ENCODE measurements around the gene LCN2. TPM values are rescaled to one million over a fixed set of nuclear protein-coding genes. Genes with fewer than 3 reads are reported as not detected.
"Not testable (repeated sequence)": the region's sequence is repeated elsewhere in the genome, so short reads cannot be mapped to it uniquely, and the experiment has no call there.

LCN2 gene
- polyA plus RNA-seq, 1 experiment: not detected

- CTCF ChIA-PET: interaction anchor here (0.6 to 1.7 kb wide), 4 partner anchors 10 to 20 kb away, joined by 3 to 8 read pairs (median 4); partner anchors contain the start of gene CIZ1
- peaks cover 36% of the 10 kb centered on the region for H3K36me3 ChIP-seq (ENCODE audit: control insufficient read depth, insufficient read depth, low read length)
- DNase-seq (ENCODE audit: low read depth): no peak
- H3K27me3 ChIP-seq (ENCODE audit: control insufficient read depth, insufficient read depth, low read length): no peaks in the 10 kb centered on the region
- TF ChIP-seq CTCF (IDR thresholded peaks at IDR 0.05; ENCODE audit: insufficient read depth, low read depth, low read length): no peak
- POLR2A ChIA-PET: no interaction called here
- H3K4me3 ChIP-seq (ENCODE audit: low read depth, low read length): no peak overlapping the region
Measured at GRCh38 chr9:128175726-128176125, 26.5 kb downstream of the LCN2 start.

GRCh38 chr9:128178806-128179431, 29.7 kb downstream of the LCN2 start:
- no peak overlapping the region for H3K4me3 ChIP-seq (ENCODE audit: low read depth, low read length)
- peaks cover 42% of the 10 kb centered on the region for H3K36me3 ChIP-seq (ENCODE audit: control insufficient read depth, insufficient read depth, low read length)
- TF ChIP-seq CTCF (IDR thresholded peaks at IDR 0.05; ENCODE audit: insufficient read depth, low read depth, low read length): no peak
- no peak for DNase-seq (ENCODE audit: low read depth)
- ChIA-PET POLR2A (no interaction called here), CTCF (interaction anchor here (1.2 to 4.0 kb wide), 3 partner anchors 11 to 162 kb away, joined by 3 to 20 read pairs (median 3); partner anchors contain the start of gene CIZ1)
- no peaks in the 10 kb centered on the region for H3K27me3 ChIP-seq (ENCODE audit: control insufficient read depth, insufficient read depth, low read length)

DNA sequence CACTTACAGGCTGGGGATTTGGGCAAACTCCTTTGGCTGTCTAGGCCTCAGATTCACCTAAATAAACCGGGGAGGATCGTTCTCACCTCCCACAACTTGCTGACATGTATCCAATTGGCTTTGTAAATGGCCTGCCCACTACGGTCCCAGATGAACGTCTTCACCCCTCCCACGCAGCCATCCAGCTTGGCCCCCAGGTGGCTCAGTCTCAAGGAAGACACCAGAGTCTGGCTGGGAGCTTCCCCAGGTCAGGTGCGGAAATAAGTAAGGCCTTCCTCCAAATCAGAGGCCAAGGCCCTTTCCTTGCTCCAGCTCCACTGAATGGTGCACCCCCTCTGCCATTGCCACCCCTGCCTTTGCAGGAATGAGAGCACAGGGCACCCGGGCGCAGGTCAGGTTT, 30.7 kb downstream of the LCN2 start:
- no peak for TF ChIP-seq CTCF (IDR thresholded peaks at IDR 0.05; ENCODE audit: insufficient read depth, low read depth, low read length)
- Histone ChIP-seq H3K36me3 (ENCODE audit: control insufficient read depth, insufficient read depth, low read length) (peaks cover 41% of the 10 kb centered on the region), H3K4me3 (ENCODE audit: low read depth, low read length) (no peak overlapping the region), H3K27me3 (ENCODE audit: control insufficient read depth, insufficient read depth, low read length) (no peaks in the 10 kb centered on the region)
- ChIA-PET POLR2A (no interaction called here), CTCF (interaction anchor here (1.3 to 4.0 kb wide), 2 partner anchors 10 to 19 kb away, joined by 3 to 20 read pairs; partner anchors contain the start of gene CIZ1)
- DNase-seq (ENCODE audit: low read depth): no peak

GRCh38 chr9:128180447-128180846, 31.2 kb downstream of the LCN2 start:
- no peak overlapping the region for H3K4me3 ChIP-seq (ENCODE audit: low read depth, low read length)
- no peaks in the 10 kb centered on the region for H3K27me3 ChIP-seq (ENCODE audit: control insufficient read depth, insufficient read depth, low read length)
- peaks cover 45% of the 10 kb centered on the region for H3K36me3 ChIP-seq (ENCODE audit: control insufficient read depth, insufficient read depth, low read length)
- no peak for DNase-seq (ENCODE audit: low read depth)
- no peak for TF ChIP-seq CTCF (IDR thresholded peaks at IDR 0.05; ENCODE audit: insufficient read depth, low read depth, low read length)
- ChIA-PET CTCF (interaction anchor here (0.8 to 4.0 kb wide), 2 partner anchors 10 to 161 kb away, joined by 7 to 20 read pairs; partner anchors contain the start of gene CIZ1), POLR2A (no interaction called here)

- H3K36me3 ChIP-seq (ENCODE audit: control insufficient read depth, insufficient read depth, low read length): peaks cover 42% of the 10 kb centered on the region
- H3K27me3 ChIP-seq (ENCODE audit: control insufficient read depth, insufficient read depth, low read length); H3K4me3 ChIP-seq (ENCODE audit: low read depth, low read length); POLR2A ChIA-PET; DNase-seq (ENCODE audit: low read depth): not testable (repeated sequence)
- CTCF ChIA-PET: interaction anchor here (0.7 to 4.0 kb wide), 4 partner anchors 9 to 160 kb away, joined by 4 to 20 read pairs (median 6); partner anchors contain the start of gene CIZ1
- TF ChIP-seq CTCF (IDR thresholded peaks at IDR 0.05; ENCODE audit: insufficient read depth, low read depth, low read length): peak; percentile 55
Measured at GRCh38 chr9:128181480-128181879, 32.2 kb downstream of the LCN2 start.

Data from BJ (cell line).